Fibroblast of mammary gland (primary cell): ENCODE data around the gene VRK3.

ENCODE experiments used
- DNase-seq: peaks from one replicate; pipeline ENCODE4 v3.0.0-alpha.2; 2010; ENCODE audit warnings: low read depth
- H3K4me3 ChIP-seq: 2 replicates; pipeline ENCODE4 v1.5.1; 2011; ENCODE audit warnings: low read depth, mild to moderate bottlenecking, low read length, moderate library complexity; ENCODE audit not compliant: control insufficient read depth
- TF ChIP-seq, protein P1 (sequence below): conservative IDR thresholded peaks from 2 replicates; pipeline ENCODE4 v1.5.1; 2011; ENCODE audit warnings: low read depth, low read length, inconsistent platforms; ENCODE audit not compliant: control insufficient read depth, insufficient read depth

VRK3 gene

DNA sequence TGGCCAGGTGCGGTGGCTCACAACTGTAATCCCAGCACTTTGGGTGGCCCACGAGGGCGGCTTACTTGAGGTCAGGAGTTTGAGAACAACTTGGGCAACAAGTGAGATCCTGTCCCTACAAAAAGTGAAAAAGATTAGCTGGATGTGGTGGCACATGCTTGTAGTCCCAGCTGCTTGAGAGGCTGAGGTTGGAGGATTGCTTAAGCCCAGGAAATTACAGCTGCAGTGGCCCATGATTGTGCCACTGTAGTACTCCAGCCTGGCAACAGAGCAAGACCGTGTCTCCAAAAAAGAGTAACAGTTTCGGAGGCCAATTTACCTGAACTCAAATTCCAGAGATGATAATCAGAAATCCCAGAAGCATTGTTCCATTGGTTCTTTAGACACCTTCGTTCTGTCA, 5.1 kb upstream of the VRK3 start:
- TF ChIP-seq, protein P1, sequence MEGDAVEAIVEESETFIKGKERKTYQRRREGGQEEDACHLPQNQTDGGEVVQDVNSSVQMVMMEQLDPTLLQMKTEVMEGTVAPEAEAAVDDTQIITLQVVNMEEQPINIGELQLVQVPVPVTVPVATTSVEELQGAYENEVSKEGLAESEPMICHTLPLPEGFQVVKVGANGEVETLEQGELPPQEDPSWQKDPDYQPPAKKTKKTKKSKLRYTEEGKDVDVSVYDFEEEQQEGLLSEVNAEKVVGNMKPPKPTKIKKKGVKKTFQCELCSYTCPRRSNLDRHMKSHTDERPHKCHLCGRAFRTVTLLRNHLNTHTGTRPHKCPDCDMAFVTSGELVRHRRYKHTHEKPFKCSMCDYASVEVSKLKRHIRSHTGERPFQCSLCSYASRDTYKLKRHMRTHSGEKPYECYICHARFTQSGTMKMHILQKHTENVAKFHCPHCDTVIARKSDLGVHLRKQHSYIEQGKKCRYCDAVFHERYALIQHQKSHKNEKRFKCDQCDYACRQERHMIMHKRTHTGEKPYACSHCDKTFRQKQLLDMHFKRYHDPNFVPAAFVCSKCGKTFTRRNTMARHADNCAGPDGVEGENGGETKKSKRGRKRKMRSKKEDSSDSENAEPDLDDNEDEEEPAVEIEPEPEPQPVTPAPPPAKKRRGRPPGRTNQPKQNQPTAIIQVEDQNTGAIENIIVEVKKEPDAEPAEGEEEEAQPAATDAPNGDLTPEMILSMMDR: no peak
- no peak for DNase-seq
- no peak overlapping the region for H3K4me3 ChIP-seq

DNA sequence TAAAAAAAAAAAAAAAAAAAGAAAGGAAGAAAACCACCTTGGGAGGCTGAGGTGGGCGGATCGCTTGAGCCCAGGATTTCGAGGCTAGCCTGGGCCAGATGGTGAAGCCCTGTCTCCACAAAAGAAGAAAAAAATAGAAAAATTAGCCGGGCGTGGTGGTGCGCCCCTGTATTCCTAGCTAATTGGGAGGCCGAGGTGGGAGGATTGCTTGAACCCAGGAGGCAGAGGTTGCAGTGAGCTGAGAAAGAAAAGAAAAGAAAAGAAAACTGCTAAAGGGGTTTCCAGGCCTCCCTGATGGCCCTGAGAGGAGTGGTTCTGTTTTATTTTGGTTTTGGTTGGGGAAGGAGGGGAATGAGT, 1.4 kb upstream of the VRK3 start:
- TF ChIP-seq, protein P1: no peak
- peak overlapping the region; percentile 90 for H3K4me3 ChIP-seq
- DNase-seq: no peak

- TF ChIP-seq, protein P1: no peak
- peak; percentile 93 for DNase-seq
- H3K4me3 ChIP-seq: peak within 1 kb of the TSS; percentile 99
Measured at GRCh38 chr19:50025794-50026549, 800 bp upstream of the VRK3 start, which contains the start of gene ZNF473. Gene ZNF473 (plus strand): TSS chr19:50026005. CDS start chr19:50031083, 5,078 bp downstream.

- no peak for DNase-seq
- TF ChIP-seq, protein P1: no peak
Measured at GRCh38 chr19:50024719-50025021, 502 bp downstream of the VRK3 start.

GRCh38 chr19:50022823-50023222, 2.3 kb downstream of the VRK3 start:
- no peak for DNase-seq
- H3K4me3 ChIP-seq: no peak overlapping the region
- TF ChIP-seq, protein P1: no peak

More at GRCh38 chr19:50024719-50025021, 502 bp downstream of the VRK3 start:
- H3K4me3 ChIP-seq: peak overlapping the region; percentile 99

DNA sequence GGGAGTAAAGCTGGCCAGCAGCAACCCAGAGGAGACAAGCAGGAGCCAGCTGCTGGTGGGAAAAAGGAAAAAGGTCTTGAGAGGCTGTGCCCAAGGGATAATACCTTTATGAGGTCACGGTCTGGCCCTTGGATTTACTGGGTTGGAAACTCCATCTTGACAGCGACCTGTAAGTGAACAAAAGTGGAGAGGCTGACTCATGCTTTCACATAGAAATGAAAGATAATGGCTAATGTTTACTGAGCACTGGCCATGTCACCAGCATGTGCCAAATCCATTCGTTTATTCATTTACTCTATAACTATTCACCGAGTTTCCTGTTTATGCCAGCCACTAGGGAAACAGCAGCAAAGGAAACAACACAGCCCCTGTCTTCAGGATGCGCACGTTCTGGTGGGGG, 4.7 kb downstream of the VRK3 start:
- TF ChIP-seq, protein P1: no peak

More for the DNA sequence above, 4.7 kb downstream of the VRK3 start:
- no peak overlapping the region for H3K4me3 ChIP-seq
- no peak for DNase-seq
